GM12878 (cell line): ENCODE data around the gene FHIP2A. TPM values are rescaled to one million over a fixed set of nuclear protein-coding genes. Genes with fewer than 3 reads are reported as not detected.

Experiments used
- CREB1 ChIP-seq: IDR thresholded peaks from 2 replicates; pipeline ENCODE4 v1.6.1; 2012; ENCODE audit warnings: low read depth, mild to moderate bottlenecking, inconsistent platforms
- EED ChIP-seq: sonication (generic); IDR thresholded peaks from 2 replicates; pipeline ENCODE4 v1.6.1; 2016; ENCODE audit warnings: antibody characterized with exemption, low read depth
- MYB ChIP-seq: fragments of 150-350 bp; IDR thresholded peaks from 2 replicates; pipeline ENCODE4 v1.6.1; 2014; ENCODE audit warnings: mild to moderate bottlenecking, low read depth, low read length, borderline replicate concordance
- polyA plus RNA-seq, 11 experiments: library from polyadenylated mRNA; depleted of rRNA in 4 of 11; unstranded in 6 of 11; stranded (reverse) in 5 of 11; fragments of >200 nt; fragmentation: Nextera tagmentation in 4 of 11; fragmentation: Illumina TruSeq in 1 of 11; extraction: Ambion mirVana in 4 of 11; extraction: Trizol in 1 of 11; gene quantifications; 1 replicate in 1 of 11; 2 replicates in 10 of 11; pipeline versions ENCODE4 v1.2.1 to v1.2.3, GENCODE V29; 2011 to 2016; ENCODE audit warnings: inconsistent platforms in 2 of 11, missing spikeins in 2 of 11, low read depth in 1 of 11
- total RNA-seq, 4 experiments: library from RNA; depleted of rRNA in 3 of 4; stranded (reverse); fragments of >200 nt in 3 of 4; fragmentation: Illumina TruSeq in 1 of 4; extraction: Trizol in 1 of 4; gene quantifications; 2 replicates each; pipeline versions ENCODE4 v1.2.1 to v1.2.3, GENCODE V29; 2013 to 2021
- TF ChIP-seq, protein P1 (sequence below): fragments of 450-650 bp; conservative IDR thresholded peaks from 2 replicates; pipeline ENCODE4 v1.6.1; 2017; ENCODE audit warnings: mild to moderate bottlenecking, moderate library complexity
- TF ChIP-seq, protein P2 (sequence below): fragments of 450-650 bp; IDR thresholded peaks from 2 replicates; pipeline ENCODE4 v1.6.1; 2017; ENCODE audit warnings: antibody characterized with exemption, mild to moderate bottlenecking, moderate library complexity
- TF ChIP-seq, protein P3 (sequence below): fragments of 450-650 bp; formaldehyde crosslinking; IDR thresholded peaks from 2 replicates; pipeline ENCODE4 v1.4.0; 2020; ENCODE audit warnings: mild to moderate bottlenecking, moderate library complexity

The FHIP2A gene
- total and polyA plus RNA-seq, 10 of the 15 experiments (the other 5 are each of a cell fraction or from before 2014, with no cell fraction given) = 6.8 to 30.4 (median 17.0) TPM

DNA sequence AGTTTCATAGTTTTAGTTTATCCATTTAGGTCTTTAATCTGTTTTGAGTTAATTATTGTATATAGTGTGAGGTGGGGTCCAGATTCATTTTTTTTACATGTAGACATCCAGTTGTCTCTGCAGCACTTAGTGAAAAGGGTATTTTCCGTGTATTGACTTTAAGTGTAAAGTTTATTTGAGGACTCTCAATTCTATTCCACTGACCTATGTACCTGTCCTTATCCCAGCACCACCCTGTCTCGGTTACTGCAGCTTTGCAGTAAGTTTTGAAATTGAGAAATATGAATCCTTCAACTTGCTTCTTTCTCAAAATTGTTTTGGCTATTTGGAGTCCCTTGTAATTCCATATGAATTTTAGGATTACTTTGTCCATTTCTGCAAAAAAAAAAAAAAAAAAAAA lies 29.8 kb downstream of the FHIP2A start (continued):
- TF ChIP-seq, protein P1, sequence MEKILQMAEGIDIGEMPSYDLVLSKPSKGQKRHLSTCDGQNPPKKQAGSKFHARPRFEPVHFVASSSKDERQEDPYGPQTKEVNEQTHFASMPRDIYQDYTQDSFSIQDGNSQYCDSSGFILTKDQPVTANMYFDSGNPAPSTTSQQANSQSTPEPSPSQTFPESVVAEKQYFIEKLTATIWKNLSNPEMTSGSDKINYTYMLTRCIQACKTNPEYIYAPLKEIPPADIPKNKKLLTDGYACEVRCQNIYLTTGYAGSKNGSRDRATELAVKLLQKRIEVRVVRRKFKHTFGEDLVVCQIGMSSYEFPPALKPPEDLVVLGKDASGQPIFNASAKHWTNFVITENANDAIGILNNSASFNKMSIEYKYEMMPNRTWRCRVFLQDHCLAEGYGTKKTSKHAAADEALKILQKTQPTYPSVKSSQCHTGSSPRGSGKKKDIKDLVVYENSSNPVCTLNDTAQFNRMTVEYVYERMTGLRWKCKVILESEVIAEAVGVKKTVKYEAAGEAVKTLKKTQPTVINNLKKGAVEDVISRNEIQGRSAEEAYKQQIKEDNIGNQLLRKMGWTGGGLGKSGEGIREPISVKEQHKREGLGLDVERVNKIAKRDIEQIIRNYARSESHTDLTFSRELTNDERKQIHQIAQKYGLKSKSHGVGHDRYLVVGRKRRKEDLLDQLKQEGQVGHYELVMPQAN = no peak
- TF ChIP-seq EED (no peak), CREB1 (no peak), MYB (no peak)
- TF ChIP-seq, protein P2, sequence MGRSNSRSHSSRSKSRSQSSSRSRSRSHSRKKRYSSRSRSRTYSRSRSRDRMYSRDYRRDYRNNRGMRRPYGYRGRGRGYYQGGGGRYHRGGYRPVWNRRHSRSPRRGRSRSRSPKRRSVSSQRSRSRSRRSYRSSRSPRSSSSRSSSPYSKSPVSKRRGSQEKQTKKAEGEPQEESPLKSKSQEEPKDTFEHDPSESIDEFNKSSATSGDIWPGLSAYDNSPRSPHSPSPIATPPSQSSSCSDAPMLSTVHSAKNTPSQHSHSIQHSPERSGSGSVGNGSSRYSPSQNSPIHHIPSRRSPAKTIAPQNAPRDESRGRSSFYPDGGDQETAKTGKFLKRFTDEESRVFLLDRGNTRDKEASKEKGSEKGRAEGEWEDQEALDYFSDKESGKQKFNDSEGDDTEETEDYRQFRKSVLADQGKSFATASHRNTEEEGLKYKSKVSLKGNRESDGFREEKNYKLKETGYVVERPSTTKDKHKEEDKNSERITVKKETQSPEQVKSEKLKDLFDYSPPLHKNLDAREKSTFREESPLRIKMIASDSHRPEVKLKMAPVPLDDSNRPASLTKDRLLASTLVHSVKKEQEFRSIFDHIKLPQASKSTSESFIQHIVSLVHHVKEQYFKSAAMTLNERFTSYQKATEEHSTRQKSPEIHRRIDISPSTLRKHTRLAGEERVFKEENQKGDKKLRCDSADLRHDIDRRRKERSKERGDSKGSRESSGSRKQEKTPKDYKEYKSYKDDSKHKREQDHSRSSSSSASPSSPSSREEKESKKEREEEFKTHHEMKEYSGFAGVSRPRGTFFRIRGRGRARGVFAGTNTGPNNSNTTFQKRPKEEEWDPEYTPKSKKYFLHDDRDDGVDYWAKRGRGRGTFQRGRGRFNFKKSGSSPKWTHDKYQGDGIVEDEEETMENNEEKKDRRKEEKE = no peak
- TF ChIP-seq, protein P3, sequence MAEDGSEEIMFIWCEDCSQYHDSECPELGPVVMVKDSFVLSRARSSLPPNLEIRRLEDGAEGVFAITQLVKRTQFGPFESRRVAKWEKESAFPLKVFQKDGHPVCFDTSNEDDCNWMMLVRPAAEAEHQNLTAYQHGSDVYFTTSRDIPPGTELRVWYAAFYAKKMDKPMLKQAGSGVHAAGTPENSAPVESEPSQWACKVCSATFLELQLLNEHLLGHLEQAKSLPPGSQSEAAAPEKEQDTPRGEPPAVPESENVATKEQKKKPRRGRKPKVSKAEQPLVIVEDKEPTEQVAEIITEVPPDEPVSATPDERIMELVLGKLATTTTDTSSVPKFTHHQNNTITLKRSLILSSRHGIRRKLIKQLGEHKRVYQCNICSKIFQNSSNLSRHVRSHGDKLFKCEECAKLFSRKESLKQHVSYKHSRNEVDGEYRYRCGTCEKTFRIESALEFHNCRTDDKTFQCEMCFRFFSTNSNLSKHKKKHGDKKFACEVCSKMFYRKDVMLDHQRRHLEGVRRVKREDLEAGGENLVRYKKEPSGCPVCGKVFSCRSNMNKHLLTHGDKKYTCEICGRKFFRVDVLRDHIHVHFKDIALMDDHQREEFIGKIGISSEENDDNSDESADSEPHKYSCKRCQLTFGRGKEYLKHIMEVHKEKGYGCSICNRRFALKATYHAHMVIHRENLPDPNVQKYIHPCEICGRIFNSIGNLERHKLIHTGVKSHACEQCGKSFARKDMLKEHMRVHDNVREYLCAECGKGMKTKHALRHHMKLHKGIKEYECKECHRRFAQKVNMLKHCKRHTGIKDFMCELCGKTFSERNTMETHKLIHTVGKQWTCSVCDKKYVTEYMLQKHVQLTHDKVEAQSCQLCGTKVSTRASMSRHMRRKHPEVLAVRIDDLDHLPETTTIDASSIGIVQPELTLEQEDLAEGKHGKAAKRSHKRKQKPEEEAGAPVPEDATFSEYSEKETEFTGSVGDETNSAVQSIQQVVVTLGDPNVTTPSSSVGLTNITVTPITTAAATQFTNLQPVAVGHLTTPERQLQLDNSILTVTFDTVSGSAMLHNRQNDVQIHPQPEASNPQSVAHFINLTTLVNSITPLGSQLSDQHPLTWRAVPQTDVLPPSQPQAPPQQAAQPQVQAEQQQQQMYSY (CRISPR knock-in tag) = no peak
- TF ChIP-seq, all 136 proteins: peak for 0
